Naive thymus-derived CD8-positive, alpha-beta T cell (primary cell): ENCODE data around the gene P2RX3. TPM values are rescaled to one million over a fixed set of nuclear protein-coding genes. Genes with fewer than 3 reads are reported as not detected.
A peak's percentile ranks its signal among the peaks of the same experiment; 100 is the strongest.
"Not testable (repeated sequence)": the region's sequence is repeated elsewhere in the genome, so short reads cannot be mapped to it uniquely, and the experiment has no call there.

Experiments
- ATAC-seq, 2 donors: fragments of 150-1000 bp; cut with Tn5 transposase in 1 of 2; sonication (Bioruptor Pico), chemical (Tn5 transposase) in 1 of 2; 1 replicate in 1 of 2; 2 replicates in 1 of 2; pipeline ENCODE4 v1.10.0; 2021; ENCODE audit warnings: mild to moderate bottlenecking in 2 of 2, moderate library complexity in 2 of 2
- POLR2A ChIA-PET: fragments of 350-600 bp; sonication (Branson Sonifier 250); formaldehyde crosslinking; loops from one replicate; lab custom pipeline; 2021; ENCODE audit warnings: antibody characterized with exemption; lab: Charles Lee
- DNase-seq, 10 donors: peaks; one replicate each; pipeline versions ENCODE4 v3.0.0 to v3.0.0-alpha.2; 2020 to 2022
- H3K27ac Mint-ChIP-seq, 10 donors: one replicate each; pipeline ENCODE4 v1.8.0; 2020 to 2022; ENCODE audit warnings: mild to moderate bottlenecking in 10 of 10, mixed read lengths in 10 of 10, moderate library complexity in 4 of 10, inconsistent platforms in 1 of 10
- H3K27me3 Mint-ChIP-seq, 5 donors: one replicate each; pipeline ENCODE4 v1.8.0; 2021 to 2022; ENCODE audit warnings: mixed read lengths in 5 of 5
- H3K36me3 Mint-ChIP-seq, 3 donors: one replicate each; pipeline ENCODE4 v1.8.0; 2020 to 2022; ENCODE audit warnings: mixed read lengths in 3 of 3, mild to moderate bottlenecking in 2 of 3, inconsistent platforms in 1 of 3
- H3K4me1 Mint-ChIP-seq, 4 donors: one replicate each; pipeline ENCODE4 v1.8.0; 2021 to 2022; ENCODE audit warnings: mixed read lengths in 4 of 4
- H3K4me3 Mint-ChIP-seq, 10 donors: one replicate each; pipeline ENCODE4 v1.8.0; 2020 to 2022; ENCODE audit warnings: mild to moderate bottlenecking in 10 of 10, mixed read lengths in 10 of 10, moderate library complexity in 6 of 10, inconsistent platforms in 1 of 10
- H3K9me3 Mint-ChIP-seq, 9 donors: one replicate each; pipeline ENCODE4 v1.8.0; 2020 to 2022; ENCODE audit warnings: mixed read lengths in 9 of 9, mild to moderate bottlenecking in 3 of 9, inconsistent platforms in 1 of 9, moderate library complexity in 1 of 9
- polyA plus RNA-seq, 3 donors: library from polyadenylated mRNA; unstranded; fragments of 300-500 nt; fragmentation: Illumina TruSeq; gene quantifications; one replicate each; pipeline ENCODE4 v1.2.3, GENCODE V29; 2021
- total RNA-seq, 8 experiments: library from RNA in 2 of 8; stranded (reverse) in 2 of 8; gene quantifications; one replicate each; pipeline ENCODE4 v1.2.3 and lab custom pipeline; 2021 to 2026

P2RX3 gene
- total and polyA plus RNA-seq, 5 experiments from 2014 or later: not detected

DNA sequence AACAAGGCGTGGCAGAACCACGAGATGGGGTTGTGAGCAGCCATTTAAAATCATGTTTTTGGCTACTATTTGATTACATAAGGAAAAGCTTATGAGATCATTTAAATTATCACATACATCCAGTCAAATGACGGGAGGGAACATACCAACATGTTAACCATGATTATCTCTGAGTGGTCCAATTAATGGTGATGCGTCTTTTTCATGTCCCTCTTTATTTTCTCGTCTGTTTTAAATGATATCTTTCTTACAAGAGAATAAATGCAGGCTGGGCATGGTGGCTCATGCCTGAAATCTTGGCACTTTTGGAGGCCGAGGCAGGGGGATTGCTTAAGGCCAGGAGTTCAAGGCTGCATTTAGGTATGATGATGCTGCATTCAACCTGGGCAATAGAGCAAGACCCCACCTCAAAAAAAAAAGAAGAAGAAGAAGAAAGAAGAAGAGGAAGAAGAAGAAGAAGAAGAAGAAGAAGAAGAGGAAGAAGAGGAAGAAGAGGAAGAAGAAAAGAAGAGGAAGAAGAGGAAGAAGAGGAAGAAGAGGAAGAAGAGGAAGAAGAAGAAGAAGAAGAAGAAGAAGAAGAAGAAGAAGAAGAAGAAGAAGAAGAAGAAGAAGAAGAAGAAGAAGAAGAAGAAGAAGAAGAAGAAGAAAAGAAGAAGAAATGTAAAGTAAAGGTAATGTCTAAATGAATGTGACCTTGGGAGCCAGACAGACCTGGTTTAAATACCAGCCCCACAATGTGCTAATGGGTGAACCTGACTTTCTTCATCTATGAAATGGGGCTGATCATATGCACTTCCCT is 65.0 kb downstream of the P2RX3 start:
- Mint-ChIP-seq H3K4me1 (peaks cover 2 to 14% (median 8%) of the 10 kb centered on the region in 4 donors), H3K36me3 (peaks cover 0 to 22% (median 4%) of the 10 kb centered on the region in 3 donors), H3K27ac (peak overlapping the region in 1 of 10 donors; percentile 47)
- DNase-seq, H3K4me3 Mint-ChIP-seq, H3K27me3 Mint-ChIP-seq, ATAC-seq, H3K9me3 Mint-ChIP-seq: not testable (repeated sequence)
- POLR2A ChIA-PET: interaction anchor here (0.5 kb wide), 1 partner anchor 15 kb away, joined by 4 read pairs; no protein-coding TSS in a partner anchor

GRCh38 chr11:57403802-57404147 is 65.6 kb downstream of the P2RX3 start:
- H3K4me3 Mint-ChIP-seq: no peak overlapping the region
- peaks cover 0 to 27% (median 4%) of the 10 kb centered on the region in 3 donors for H3K36me3 Mint-ChIP-seq
- no peak for ATAC-seq
- H3K9me3 Mint-ChIP-seq: no peaks in the 10 kb centered on the region
- POLR2A ChIA-PET: interaction anchor here (0.5 kb wide), 1 partner anchor 15 kb away, joined by 4 read pairs; no protein-coding TSS in a partner anchor
- no peak for DNase-seq
- no peak overlapping the region for H3K27ac Mint-ChIP-seq
- peaks cover 2 to 14% (median 8%) of the 10 kb centered on the region in 4 donors for H3K4me1 Mint-ChIP-seq
- H3K27me3 Mint-ChIP-seq: peaks cover 0 to 3% (median 0%) of the 10 kb centered on the region in 5 donors

DNA sequence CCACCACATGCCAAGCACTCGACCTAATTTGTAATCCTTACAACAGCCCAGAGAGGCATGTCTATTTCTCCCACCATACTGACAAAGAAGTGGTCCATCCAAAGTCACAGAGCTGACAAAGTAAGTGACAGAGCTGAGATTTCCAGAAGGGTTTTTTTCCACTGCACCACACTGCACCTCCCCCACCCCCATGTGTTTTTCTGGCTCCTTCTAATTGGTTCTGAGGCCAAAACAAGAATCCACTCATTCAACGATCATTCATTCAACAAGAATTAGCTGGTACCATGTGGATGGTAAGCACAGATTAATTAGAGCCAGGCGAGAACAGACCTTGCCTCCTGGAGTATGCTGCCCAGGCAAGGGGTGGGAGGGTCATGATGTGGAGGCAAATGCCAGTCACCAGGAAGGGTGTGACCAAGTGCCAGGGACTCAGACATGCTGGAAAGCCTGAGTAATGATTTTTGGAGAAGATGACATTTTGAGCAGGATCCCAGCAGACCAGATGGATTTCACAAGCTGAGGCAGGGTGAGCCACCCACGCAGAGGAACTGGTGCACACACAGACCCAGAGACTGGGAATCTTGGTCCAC is 67.2 kb downstream of the P2RX3 start:
- H3K36me3 Mint-ChIP-seq: peaks cover 0 to 36% (median 4%) of the 10 kb centered on the region in 3 donors
- ATAC-seq (no peak), DNase-seq (no peak)
- H3K9me3 Mint-ChIP-seq: no peaks in the 10 kb centered on the region
- H3K27ac Mint-ChIP-seq: peak overlapping the region in 2 of 10 donors; percentile 12 to 45
- H3K27me3 Mint-ChIP-seq: peaks cover 0 to 3% (median 0%) of the 10 kb centered on the region in 5 donors
- peaks cover 2 to 14% (median 8%) of the 10 kb centered on the region in 4 donors for H3K4me1 Mint-ChIP-seq
- H3K4me3 Mint-ChIP-seq: no peak overlapping the region
- POLR2A ChIA-PET: interaction anchor here (0.6 kb wide), 1 partner anchor 1147 kb away, joined by 4 read pairs; no protein-coding TSS in a partner anchor

DNA sequence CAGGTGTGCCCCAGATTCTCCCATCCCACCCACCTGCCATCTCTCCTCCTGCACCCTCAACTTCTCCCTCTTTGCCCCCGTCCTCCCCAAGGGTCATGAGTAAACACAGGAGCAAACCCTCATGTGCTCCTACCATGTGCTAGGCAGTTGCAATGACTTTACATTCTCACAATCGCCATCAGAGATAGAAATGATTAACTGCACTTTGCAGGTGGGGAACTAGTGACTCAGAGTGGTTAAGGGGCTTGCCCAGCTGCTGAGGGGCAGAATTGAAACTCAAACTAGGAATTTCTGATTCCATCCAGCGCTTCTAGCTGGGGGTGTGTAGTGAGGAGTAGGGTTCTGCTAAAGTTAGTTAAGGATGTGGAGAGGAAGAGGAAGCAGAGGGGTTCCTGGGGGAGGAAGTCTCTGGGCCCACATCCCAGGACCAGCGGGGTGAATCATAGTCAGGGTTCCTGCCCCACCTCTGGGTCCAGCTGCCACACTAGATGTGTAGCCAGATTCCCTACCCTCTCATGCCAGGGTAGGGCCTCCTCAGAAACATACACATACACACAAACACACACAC is 68.3 kb downstream of the P2RX3 start:
- Mint-ChIP-seq H3K27ac (peak overlapping the region in 3 of 10 donors; percentile 29 to 79 (median 43)), H3K36me3 (peaks cover 0 to 44% (median 4%) of the 10 kb centered on the region in 3 donors), H3K27me3 (peaks cover 0 to 3% (median 0%) of the 10 kb centered on the region in 5 donors), H3K4me1 (peaks cover 2 to 14% (median 8%) of the 10 kb centered on the region in 4 donors), H3K9me3 (no peaks in the 10 kb centered on the region), H3K4me3 (no peak overlapping the region)
- POLR2A ChIA-PET: no interaction called here
- ATAC-seq: no peak
- DNase-seq: no peak

GRCh38 chr11:57407010-57407920 is 69.1 kb downstream of the P2RX3 start:
- Mint-ChIP-seq H3K4me1 (peaks cover 2 to 14% (median 8%) of the 10 kb centered on the region in 4 donors), H3K9me3 (no peaks in the 10 kb centered on the region), H3K27ac (peak overlapping the region in 3 of 10 donors; percentile 14 to 84 (median 29)), H3K4me3 (no peak overlapping the region), H3K36me3 (peaks cover 0 to 51% (median 4%) of the 10 kb centered on the region in 3 donors), H3K27me3 (peaks cover 0 to 3% (median 0%) of the 10 kb centered on the region in 5 donors)
- POLR2A ChIA-PET: no interaction called here
- no peak for ATAC-seq
- no peak for DNase-seq

DNA sequence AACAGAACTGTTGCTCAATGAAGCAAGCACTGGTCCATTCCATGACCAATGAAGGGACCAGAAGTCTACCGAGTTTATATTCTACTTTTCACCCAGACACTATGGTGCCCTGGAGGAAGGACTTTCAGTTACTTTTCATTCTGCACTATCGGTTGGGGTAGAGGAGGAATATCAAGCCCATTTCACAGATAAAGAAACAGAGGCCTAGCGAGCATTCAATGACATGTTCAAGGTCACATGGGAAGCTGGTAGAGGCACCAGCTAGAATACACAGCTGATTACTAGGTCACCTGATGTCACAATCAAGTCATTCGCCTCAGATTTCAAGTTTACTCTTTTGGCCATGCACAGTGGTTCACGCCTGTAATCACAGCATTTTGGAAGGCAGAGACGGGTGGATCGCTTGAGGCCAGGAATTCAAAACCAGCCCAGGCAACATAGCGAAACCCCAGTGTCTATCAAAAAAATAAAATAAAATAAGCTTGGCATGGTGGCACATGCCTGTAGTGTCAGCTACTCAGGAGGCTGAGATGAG is 69.9 kb downstream of the P2RX3 start:
- H3K36me3 Mint-ChIP-seq: peaks cover 4 to 57% (median 8%) of the 10 kb centered on the region in 3 donors
- H3K27ac Mint-ChIP-seq: peak overlapping the region in 2 of 10 donors; percentile 14 to 20
- H3K4me3 Mint-ChIP-seq: no peak overlapping the region
- POLR2A ChIA-PET: no interaction called here
- ATAC-seq: no peak
- peaks cover 2 to 14% (median 8%) of the 10 kb centered on the region in 4 donors for H3K4me1 Mint-ChIP-seq
- no peak for DNase-seq
- H3K27me3 Mint-ChIP-seq: no peaks in the 10 kb centered on the region
- no peaks in the 10 kb centered on the region for H3K9me3 Mint-ChIP-seq

- DNase-seq: no peak
- H3K27ac Mint-ChIP-seq: peak overlapping the region in 2 of 10 donors; percentile 24 to 29
- H3K9me3 Mint-ChIP-seq: no peaks in the 10 kb centered on the region
- no peak for ATAC-seq
- H3K4me3 Mint-ChIP-seq: no peak overlapping the region
- H3K27me3 Mint-ChIP-seq: no peaks in the 10 kb centered on the region
- POLR2A ChIA-PET: no interaction called here
- H3K4me1 Mint-ChIP-seq: peaks cover 2 to 14% (median 8%) of the 10 kb centered on the region in 4 donors
- H3K36me3 Mint-ChIP-seq: peaks cover 8 to 64% (median 14%) of the 10 kb centered on the region in 3 donors
Observed at GRCh38 chr11:57408771-57409170, 70.6 kb downstream of the P2RX3 start.

DNA sequence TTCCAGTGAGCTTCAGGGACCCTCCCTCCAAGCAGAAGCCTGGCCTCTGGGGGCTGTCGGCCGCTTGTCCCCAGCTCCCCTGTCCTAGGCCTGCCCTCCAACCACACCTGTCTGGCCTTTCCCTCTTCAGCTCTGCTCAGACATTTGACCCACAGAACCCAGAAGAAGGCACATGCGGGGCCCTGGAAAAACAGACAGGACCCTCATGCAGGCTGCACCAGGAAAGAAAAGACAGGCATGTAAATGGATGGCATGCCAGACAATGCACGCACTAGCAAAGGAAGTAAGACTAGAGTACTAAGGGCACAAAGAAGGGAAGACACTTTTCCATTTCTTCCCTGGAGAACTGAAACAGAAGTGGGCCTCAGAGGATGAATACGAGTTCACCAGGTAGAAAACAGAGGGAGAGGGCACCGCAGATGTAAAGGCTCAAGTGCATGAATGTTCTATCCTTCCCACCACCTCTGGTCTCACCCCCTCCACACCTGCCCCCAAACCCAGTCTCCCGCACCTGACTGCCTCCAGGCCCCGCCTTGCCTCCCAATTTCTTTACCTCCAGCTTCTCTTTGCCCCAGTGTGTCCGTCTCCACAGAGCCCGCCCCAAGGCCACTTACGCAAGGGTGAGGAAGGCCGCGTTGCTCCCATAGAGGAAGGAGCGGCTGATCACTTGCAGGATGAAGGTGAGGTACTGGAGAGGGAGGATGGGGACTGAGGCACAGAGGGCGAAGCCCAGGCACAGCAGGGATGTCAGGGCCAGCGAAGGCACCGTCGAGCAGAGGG is 71.4 kb downstream of the P2RX3 start:
- DNase-seq (no peak), ATAC-seq (no peak)
- Mint-ChIP-seq H3K9me3 (no peaks in the 10 kb centered on the region), H3K4me1 (peaks cover 4 to 14% (median 8%) of the 10 kb centered on the region in 4 donors), H3K27me3 (no peaks in the 10 kb centered on the region), H3K36me3 (peaks cover 8 to 72% (median 20%) of the 10 kb centered on the region in 3 donors), H3K4me3 (no peak overlapping the region), H3K27ac (peak overlapping the region in 2 of 10 donors; percentile 24 to 75)
- POLR2A ChIA-PET: no interaction called here

DNA sequence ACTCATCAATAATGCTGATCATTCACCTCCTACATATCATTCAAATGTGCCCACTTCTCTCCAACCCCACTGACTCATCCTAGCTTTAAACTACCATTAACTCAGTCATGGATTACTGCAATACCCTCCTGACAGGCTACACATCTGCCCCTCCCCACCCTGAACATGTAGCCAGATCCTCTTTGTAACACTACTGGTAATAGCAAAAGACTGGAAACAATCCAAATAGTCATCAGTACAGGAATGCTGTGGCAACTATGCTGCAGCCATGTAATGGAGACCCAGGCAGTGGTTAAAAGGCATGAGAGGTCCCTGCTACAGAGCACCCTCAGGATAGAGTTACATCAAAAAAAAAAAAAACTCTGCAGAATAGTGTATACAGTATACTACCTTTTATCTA is 72.1 kb downstream of the P2RX3 start:
- H3K27me3 Mint-ChIP-seq: no peaks in the 10 kb centered on the region
- ATAC-seq (no peak), DNase-seq (no peak)
- H3K27ac Mint-ChIP-seq: peak overlapping the region in 2 of 10 donors; percentile 38 to 45
- peaks cover 4 to 14% (median 8%) of the 10 kb centered on the region in 4 donors for H3K4me1 Mint-ChIP-seq
- H3K4me3 Mint-ChIP-seq: no peak overlapping the region
- no peaks in the 10 kb centered on the region for H3K9me3 Mint-ChIP-seq
- H3K36me3 Mint-ChIP-seq: peaks cover 8 to 80% (median 27%) of the 10 kb centered on the region in 3 donors
- POLR2A ChIA-PET: no interaction called here

DNA sequence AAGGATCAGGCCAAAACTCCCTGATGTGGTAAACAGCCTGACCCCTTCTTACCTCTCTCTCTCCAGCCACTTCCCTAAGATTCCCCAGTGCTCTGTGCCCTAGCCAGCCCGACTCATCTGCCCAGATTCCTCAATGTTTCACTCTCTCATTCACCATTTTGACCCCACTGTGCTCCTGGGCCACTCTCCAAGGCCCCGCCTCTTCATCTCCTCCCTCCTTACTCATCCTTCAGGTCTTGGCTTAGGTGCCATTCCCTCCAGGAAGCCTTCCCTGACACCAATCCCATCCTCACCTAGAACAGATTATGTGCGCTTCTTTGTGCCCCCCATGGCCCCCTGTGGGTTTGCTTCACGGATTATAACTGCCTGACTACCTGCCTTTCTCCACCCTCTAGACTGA is 75.5 kb downstream of the P2RX3 start:
- no peak overlapping the region for H3K4me3 Mint-ChIP-seq
- H3K4me1 Mint-ChIP-seq: peaks cover 0 to 6% (median 2%) of the 10 kb centered on the region in 4 donors
- peak overlapping the region in 3 of 10 donors; percentile 15 to 78 (median 34) for H3K27ac Mint-ChIP-seq
- POLR2A ChIA-PET: no interaction called here
- H3K27me3 Mint-ChIP-seq: no peaks in the 10 kb centered on the region
- H3K36me3 Mint-ChIP-seq: peaks cover 8 to 81% (median 35%) of the 10 kb centered on the region in 3 donors
- ATAC-seq (no peak), DNase-seq (no peak)
- no peaks in the 10 kb centered on the region for H3K9me3 Mint-ChIP-seq

DNA sequence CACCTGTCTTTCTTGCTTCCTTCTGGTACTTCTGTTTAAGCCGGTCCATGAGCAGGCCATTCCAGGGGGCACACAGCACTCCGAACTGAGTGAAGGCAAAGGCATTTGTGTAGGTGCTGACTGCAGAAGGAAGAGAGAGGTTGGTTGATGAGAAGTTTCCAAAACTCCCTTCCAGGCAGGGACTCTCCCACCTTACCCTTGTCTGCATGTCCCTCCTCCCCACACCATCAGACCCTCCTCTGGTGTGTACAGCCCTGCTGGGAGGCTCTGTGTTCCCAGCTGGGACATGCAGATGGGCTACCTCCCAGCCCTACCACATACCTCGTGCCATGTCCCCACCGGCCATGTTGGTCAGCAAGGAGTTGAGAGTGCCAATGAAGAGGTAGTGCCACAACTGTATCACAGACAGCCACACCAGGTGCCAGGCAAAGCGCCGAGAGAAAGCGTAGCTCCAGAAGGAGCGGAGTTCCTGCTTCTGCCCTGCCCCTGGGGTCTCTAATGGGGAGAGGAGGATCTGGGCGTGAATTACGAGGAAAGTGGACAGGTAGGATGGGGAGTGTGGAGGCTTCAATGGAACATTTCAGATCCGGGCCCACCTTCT is 76.6 kb downstream of the P2RX3 start:
- no peak for DNase-seq
- H3K4me3 Mint-ChIP-seq: no peak overlapping the region
- no peak for ATAC-seq
- H3K27ac Mint-ChIP-seq: peak overlapping the region in 3 of 10 donors; percentile 15 to 61 (median 43)
- H3K27me3 Mint-ChIP-seq: no peaks in the 10 kb centered on the region
- peaks cover 8 to 84% (median 35%) of the 10 kb centered on the region in 3 donors for H3K36me3 Mint-ChIP-seq
- peaks cover 0 to 6% (median 2%) of the 10 kb centered on the region in 4 donors for H3K4me1 Mint-ChIP-seq
- POLR2A ChIA-PET: no interaction called here
- H3K9me3 Mint-ChIP-seq: no peaks in the 10 kb centered on the region
